ENCODE data around the gene SPAG16.

DNA sequence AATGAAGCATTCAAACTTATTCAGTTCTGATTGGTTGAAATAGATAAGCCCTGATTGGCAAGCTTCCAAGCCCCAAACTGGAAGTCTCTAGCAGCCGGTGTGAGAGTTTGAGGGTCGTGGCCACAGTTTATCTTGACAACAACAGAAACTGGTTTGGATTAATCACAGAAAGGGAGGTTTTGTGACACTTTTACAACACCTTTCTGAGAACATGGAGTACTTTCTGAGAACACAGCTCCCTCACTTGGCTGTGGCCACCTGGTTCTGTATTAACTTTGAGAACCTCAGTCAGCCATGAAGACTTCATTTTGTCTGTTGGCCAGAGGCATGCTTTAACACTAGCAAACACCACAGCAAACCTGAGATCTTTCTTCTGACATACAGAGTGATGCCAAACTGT is 845.9 kb downstream of the SPAG16 start:
- TF ChIP-seq, protein P1, sequence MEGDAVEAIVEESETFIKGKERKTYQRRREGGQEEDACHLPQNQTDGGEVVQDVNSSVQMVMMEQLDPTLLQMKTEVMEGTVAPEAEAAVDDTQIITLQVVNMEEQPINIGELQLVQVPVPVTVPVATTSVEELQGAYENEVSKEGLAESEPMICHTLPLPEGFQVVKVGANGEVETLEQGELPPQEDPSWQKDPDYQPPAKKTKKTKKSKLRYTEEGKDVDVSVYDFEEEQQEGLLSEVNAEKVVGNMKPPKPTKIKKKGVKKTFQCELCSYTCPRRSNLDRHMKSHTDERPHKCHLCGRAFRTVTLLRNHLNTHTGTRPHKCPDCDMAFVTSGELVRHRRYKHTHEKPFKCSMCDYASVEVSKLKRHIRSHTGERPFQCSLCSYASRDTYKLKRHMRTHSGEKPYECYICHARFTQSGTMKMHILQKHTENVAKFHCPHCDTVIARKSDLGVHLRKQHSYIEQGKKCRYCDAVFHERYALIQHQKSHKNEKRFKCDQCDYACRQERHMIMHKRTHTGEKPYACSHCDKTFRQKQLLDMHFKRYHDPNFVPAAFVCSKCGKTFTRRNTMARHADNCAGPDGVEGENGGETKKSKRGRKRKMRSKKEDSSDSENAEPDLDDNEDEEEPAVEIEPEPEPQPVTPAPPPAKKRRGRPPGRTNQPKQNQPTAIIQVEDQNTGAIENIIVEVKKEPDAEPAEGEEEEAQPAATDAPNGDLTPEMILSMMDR (IDR thresholded peaks at IDR 0.05), result no peak
- TF ChIP-seq POLR2A (IDR thresholded peaks at IDR 0.05), result no peak
